ENCODE results near the gene ACP7.

Gene ACP7

DNA sequence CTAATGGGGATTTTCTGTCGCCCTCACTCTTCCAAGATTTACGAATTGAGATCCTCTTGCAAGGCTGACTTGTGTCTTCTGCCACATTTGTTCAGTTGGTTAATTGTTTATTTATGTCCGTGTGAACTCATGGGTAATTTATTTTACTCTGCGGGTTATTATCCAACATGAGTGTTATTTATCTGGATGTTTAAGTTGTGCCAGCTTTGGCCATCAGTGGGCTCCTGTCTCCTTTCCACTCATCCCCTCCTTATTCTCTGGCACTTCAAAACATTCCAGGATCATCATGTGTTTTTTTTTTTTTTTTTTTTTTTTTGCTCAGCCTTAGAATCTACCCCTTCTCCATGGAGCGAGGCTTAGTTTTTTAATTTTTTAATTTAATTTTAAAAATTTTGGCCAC is 19.0 kb downstream of the ACP7 start:
- no peak overlapping the region for H3K4me3 Mint-ChIP-seq
- DNase-seq, result no peak
- no peaks in the 10 kb centered on the region for H3K9me3 Mint-ChIP-seq
- no peak overlapping the region for H3K27ac Mint-ChIP-seq
- no peaks in the 10 kb centered on the region for H3K4me1 Mint-ChIP-seq
- H3K36me3 Mint-ChIP-seq (ENCODE audit: low read depth), result no peaks in the 10 kb centered on the region
- H3K27me3 Mint-ChIP-seq (ENCODE audit: low read depth, poor library complexity), result peaks cover 32% of the 10 kb centered on the region
- TF ChIP-seq, protein P1, sequence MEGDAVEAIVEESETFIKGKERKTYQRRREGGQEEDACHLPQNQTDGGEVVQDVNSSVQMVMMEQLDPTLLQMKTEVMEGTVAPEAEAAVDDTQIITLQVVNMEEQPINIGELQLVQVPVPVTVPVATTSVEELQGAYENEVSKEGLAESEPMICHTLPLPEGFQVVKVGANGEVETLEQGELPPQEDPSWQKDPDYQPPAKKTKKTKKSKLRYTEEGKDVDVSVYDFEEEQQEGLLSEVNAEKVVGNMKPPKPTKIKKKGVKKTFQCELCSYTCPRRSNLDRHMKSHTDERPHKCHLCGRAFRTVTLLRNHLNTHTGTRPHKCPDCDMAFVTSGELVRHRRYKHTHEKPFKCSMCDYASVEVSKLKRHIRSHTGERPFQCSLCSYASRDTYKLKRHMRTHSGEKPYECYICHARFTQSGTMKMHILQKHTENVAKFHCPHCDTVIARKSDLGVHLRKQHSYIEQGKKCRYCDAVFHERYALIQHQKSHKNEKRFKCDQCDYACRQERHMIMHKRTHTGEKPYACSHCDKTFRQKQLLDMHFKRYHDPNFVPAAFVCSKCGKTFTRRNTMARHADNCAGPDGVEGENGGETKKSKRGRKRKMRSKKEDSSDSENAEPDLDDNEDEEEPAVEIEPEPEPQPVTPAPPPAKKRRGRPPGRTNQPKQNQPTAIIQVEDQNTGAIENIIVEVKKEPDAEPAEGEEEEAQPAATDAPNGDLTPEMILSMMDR (IDR thresholded peaks at IDR 0.05), result no peak

DNA sequence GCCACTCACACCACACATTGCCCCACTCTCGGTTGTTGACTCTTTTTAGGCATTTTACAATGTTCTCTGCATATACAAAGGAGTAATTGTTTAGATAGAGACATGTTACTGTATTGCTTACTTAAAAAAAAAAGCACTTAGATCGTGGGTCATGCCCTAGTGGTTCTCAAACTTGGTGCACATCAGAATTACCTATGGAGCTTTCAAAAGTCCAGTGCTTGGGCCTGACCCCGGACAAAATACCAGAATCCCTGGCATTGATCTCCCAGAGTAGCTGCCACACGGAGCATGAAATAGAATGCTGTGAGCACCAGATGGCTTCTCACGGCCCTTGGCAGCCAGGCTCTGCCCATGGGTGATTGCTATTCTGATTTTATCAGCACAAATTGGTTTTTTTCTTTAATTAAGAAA is 20.0 kb downstream of the ACP7 start:
- DNase-seq, result no peak
- TF ChIP-seq, protein P1 (IDR thresholded peaks at IDR 0.05), result no peak
- Mint-ChIP-seq H3K27ac (no peak overlapping the region), H3K4me3 (no peak overlapping the region), H3K27me3 (ENCODE audit: low read depth, poor library complexity) (peaks cover 32% of the 10 kb centered on the region), H3K36me3 (ENCODE audit: low read depth) (no peaks in the 10 kb centered on the region), H3K9me3 (no peaks in the 10 kb centered on the region), H3K4me1 (no peaks in the 10 kb centered on the region)

DNA sequence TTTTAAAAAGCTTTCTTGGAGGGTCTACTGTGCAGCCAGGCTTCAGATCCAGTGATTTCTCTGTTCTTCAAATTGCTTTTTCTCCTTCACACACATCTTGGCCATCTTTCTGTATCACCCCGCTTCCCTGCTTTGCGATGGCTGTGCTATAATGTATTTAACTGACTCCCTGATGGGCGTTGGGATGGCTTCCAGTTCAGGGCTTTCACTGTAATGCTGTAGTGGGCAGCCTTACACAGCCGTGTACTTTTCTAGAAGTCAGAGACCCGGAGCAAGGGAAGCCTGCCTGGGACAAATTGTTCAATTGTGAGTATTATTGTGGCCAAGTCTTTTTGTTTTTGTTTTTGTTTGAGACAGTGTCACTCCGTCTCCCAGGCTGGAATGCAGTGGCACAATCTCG is 22.0 kb downstream of the ACP7 start:
- peak overlapping the region; percentile 14 for H3K27ac Mint-ChIP-seq

DNA sequence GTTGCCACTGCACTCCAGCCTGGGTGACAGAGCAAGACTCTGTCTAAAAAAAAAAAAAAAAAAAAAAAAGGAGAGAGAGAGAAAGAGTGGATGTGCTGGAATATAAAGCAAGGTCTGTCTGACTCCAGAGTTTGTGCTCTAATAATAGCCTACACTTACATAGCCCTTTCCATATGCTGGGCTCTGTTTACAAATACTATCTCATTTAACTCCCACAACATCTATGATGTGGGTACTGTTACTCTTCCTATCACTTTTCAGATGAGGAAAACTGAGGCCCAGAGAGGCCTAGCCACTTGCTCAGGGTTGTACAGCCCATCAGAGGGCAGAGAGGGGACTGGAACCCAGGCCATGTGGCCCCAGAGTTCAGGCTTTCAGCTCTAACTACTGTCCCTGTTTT is 25.5 kb downstream of the ACP7 start:
- DNase-seq, result no peak
- H3K36me3 Mint-ChIP-seq (ENCODE audit: low read depth), result no peaks in the 10 kb centered on the region
- no peak overlapping the region for H3K4me3 Mint-ChIP-seq
- H3K27me3 Mint-ChIP-seq (ENCODE audit: low read depth, poor library complexity), result peaks cover 39% of the 10 kb centered on the region
- no peaks in the 10 kb centered on the region for H3K9me3 Mint-ChIP-seq
- no peak overlapping the region for H3K27ac Mint-ChIP-seq
- peaks cover 7% of the 10 kb centered on the region for H3K4me1 Mint-ChIP-seq
- TF ChIP-seq, protein P1 (IDR thresholded peaks at IDR 0.05), result no peak

More for the DNA sequence above, 22.0 kb downstream of the ACP7 start:
- H3K4me3 Mint-ChIP-seq, result no peak overlapping the region
- H3K27me3 Mint-ChIP-seq (ENCODE audit: low read depth, poor library complexity), result peaks cover 36% of the 10 kb centered on the region
- no peaks in the 10 kb centered on the region for H3K4me1 Mint-ChIP-seq
- H3K9me3 Mint-ChIP-seq, result no peaks in the 10 kb centered on the region
- no peak for DNase-seq
- no peaks in the 10 kb centered on the region for H3K36me3 Mint-ChIP-seq (ENCODE audit: low read depth)
- TF ChIP-seq, protein P1 (IDR thresholded peaks at IDR 0.05), result no peak

DNA sequence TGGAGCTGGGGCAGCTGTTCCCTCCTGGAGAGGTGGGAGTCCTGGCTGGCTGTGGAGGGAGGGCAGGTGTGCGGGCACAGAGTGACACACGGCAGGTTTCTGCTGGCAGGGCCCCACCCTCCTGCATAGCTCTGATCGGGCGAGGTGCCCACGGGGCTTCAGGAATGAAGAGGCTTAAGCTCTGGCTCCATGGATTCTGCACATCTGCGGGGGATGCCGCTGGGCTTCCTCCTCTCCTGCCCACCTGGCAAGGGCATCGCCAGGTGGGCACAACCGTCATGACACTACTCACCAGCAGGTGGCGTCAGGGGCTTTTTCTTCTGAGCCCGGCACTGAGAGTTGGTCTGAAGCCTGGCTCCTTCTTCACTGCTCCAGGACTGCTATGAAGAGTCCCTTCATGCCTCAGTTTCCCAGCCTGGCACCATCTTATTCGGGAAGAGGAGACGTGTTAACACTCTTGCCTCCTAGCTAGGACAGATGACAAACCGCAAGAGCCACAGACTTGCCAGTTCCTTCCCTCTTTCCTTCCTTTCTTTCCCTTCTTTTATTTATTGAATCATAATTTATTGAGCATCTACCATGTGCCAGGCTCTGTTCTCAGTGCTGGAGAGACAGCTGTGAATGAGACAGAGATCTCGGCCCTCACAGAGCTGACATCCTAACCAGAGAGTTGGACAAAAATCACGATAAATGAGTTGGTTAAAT is 26.2 kb downstream of the ACP7 start:
- Mint-ChIP-seq H3K36me3 (ENCODE audit: low read depth) (no peaks in the 10 kb centered on the region), H3K27ac (no peak overlapping the region), H3K9me3 (no peaks in the 10 kb centered on the region), H3K4me3 (no peak overlapping the region), H3K4me1 (peaks cover 7% of the 10 kb centered on the region), H3K27me3 (ENCODE audit: low read depth, poor library complexity) (peaks cover 34% of the 10 kb centered on the region)
- TF ChIP-seq, protein P1 (IDR thresholded peaks at IDR 0.05), result peak; percentile 82
- peak; percentile 67 for DNase-seq

DNA sequence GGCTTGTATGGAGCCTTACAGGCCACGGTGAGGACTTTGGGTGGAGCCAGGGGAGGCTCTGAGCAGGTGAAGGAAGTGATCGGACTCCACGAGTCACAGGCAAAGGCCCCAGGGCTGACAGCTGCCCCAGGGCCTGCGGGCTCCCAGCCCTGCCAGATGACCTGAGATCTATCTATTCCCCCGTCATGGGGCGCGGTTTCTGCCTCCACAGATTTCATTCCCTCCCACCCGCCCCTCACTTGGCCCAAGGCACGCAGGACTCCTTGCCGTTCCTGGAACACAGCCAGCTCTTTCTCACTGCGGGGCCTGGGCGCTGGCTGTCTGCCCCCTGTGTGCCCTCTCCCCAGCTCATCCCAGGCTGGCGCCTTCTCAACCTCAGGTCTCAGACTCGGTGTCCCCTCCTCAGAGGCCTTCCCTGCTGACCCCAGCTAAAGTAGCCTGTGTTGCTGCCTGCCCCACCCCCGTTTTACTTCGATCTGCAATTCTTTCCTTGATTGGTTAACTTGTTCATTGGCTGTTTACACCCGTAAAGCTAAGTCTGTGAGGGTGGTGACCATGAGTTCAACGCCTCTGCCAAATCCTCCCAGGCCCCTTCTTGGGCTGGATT is 27.5 kb downstream of the ACP7 start:
- TF ChIP-seq, protein P1 (IDR thresholded peaks at IDR 0.05), result no peak
- no peak for DNase-seq
- H3K27ac Mint-ChIP-seq, result peak overlapping the region; percentile 48
- H3K4me1 Mint-ChIP-seq, result peaks cover 7% of the 10 kb centered on the region
- H3K36me3 Mint-ChIP-seq (ENCODE audit: low read depth), result no peaks in the 10 kb centered on the region
- peaks cover 32% of the 10 kb centered on the region for H3K27me3 Mint-ChIP-seq (ENCODE audit: low read depth, poor library complexity)
- H3K9me3 Mint-ChIP-seq, result no peaks in the 10 kb centered on the region
- H3K4me3 Mint-ChIP-seq, result no peak overlapping the region
